OCI-LY3 (cell line): ENCODE measurements around the gene SPATS2L.

Experiments
- CTCF ChIP-seq: fragments of 200-600, 300-600 bp; sonication (generic); IDR thresholded peaks from 2 replicates; pipeline ENCODE4 v1.5.1; 2014; ENCODE audit warnings: antibody characterized with exemption, low read length, low read depth
- EZH2phosphoT487 ChIP-seq: fragments of 200-600 bp; shearing (Covaris generic); IDR thresholded peaks from 2 replicates; pipeline ENCODE4 v1.6.1; 2018; ENCODE audit warnings: antibody characterized with exemption, mixed run types, low read depth

DNA sequence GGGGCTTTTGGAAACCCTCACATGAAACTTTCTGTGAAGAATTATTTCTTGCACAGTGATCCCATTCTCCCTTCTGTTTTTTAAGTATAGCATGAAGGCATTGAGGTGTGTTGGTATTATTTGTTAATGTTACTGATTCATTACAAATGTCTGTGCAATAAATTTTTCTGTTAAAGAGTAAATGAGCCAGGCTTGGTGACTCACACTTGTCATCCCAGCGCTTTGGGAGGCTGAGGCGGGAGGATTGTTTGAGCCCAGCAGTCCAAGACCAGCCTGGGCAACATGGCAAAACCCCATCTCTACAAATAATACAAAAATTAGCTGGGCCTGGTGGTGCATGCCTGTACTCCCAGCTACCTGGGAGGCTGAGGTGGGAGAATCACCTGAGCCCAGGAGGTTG, 115.6 kb downstream of the SPATS2L start:
- TF ChIP-seq CTCF (no peak), EZH2phosphoT487 (no peak)
